HG03097 (cell line): ENCODE measurements around the gene CACTIN.
"Not testable (repeated sequence)": the region's sequence is repeated elsewhere in the genome, so short reads cannot be mapped to it uniquely, and the experiment has no call there.

Experiments
- ATAC-seq: cut with Tn5 transposase; IDR thresholded peaks from one replicate; pipeline ENCODE4 v1.9.1; 2021; ENCODE audit not compliant: unreplicated experiment, low FRiP score

CACTIN gene

GRCh38 chr19:3648037-3648905 is 21.7 kb upstream of the CACTIN start:
- no peak for ATAC-seq

- not testable (repeated sequence) for ATAC-seq
Measured at GRCh38 chr19:3647102-3647501, 20.5 kb upstream of the CACTIN start.

GRCh38 chr19:3646336-3647092 is 19.9 kb upstream of the CACTIN start:
- ATAC-seq, result no peak

- ATAC-seq, result no peak
Measured at GRCh38 chr19:3645726-3646125, 19.1 kb upstream of the CACTIN start.

GRCh38 chr19:3645067-3645396 is 18.4 kb upstream of the CACTIN start:
- no peak for ATAC-seq

GRCh38 chr19:3644351-3645066 is 17.9 kb upstream of the CACTIN start:
- no peak for ATAC-seq

- no peak for ATAC-seq
Measured at GRCh38 chr19:3643674-3644313, 17.2 kb upstream of the CACTIN start.

GRCh38 chr19:3642987-3643673 is 16.5 kb upstream of the CACTIN start:
- no peak for ATAC-seq

- no peak for ATAC-seq
Measured at GRCh38 chr19:3642296-3642695, 15.7 kb upstream of the CACTIN start.

- no peak for ATAC-seq
Measured at GRCh38 chr19:3641515-3642269, 15.1 kb upstream of the CACTIN start.

- ATAC-seq, result no peak
Measured at GRCh38 chr19:3639479-3639878, 12.9 kb upstream of the CACTIN start.

GRCh38 chr19:3638208-3639193 is 11.9 kb upstream of the CACTIN start:
- no peak for ATAC-seq

- ATAC-seq, result no peak
Measured at GRCh38 chr19:3637621-3638020, 11.0 kb upstream of the CACTIN start.

GRCh38 chr19:3636962-3637361 is 10.4 kb upstream of the CACTIN start:
- ATAC-seq, result no peak

GRCh38 chr19:3636506-3636905 is 9.9 kb upstream of the CACTIN start:
- no peak for ATAC-seq

GRCh38 chr19:3634496-3635045 is 8.0 kb upstream of the CACTIN start:
- ATAC-seq, result no peak

- no peak for ATAC-seq
Measured at GRCh38 chr19:3633559-3633988, 7.0 kb upstream of the CACTIN start.
